Mesendoderm (in vitro differentiated cells): ENCODE data around the gene CLIP1.

Experiments
- DNase-seq: peaks from one replicate; pipeline ENCODE4 v3.0.0; 2013
- H2AK5ac ChIP-seq: 2 replicates; pipeline ENCODE4 v1.6.1; 2013; ENCODE audit warnings: low read length, inconsistent platforms
- H2BK120ac ChIP-seq: 2 replicates; pipeline ENCODE4 v1.6.1; 2013; ENCODE audit warnings: low read depth, mild to moderate bottlenecking, low read length, moderate library complexity, mixed read lengths
- H2BK15ac ChIP-seq: replicated peaks from 2 replicates; pipeline ENCODE4 v1.6.1; 2013; ENCODE audit warnings: low read depth, mild to moderate bottlenecking, moderate library complexity
- H2BK5ac ChIP-seq: 2 replicates; pipeline ENCODE4 v1.6.1; 2013; ENCODE audit warnings: low read length, inconsistent platforms
- H3K18ac ChIP-seq: 2 replicates; pipeline ENCODE4 v1.6.1; 2013; ENCODE audit warnings: mild to moderate bottlenecking, low read length, mixed read lengths
- H3K23ac ChIP-seq: one replicate; pipeline ENCODE4 v1.6.1; 2013; ENCODE audit warnings: low read length
- H3K27ac ChIP-seq: 2 replicates; pipeline ENCODE4 v1.5.1; 2013; ENCODE audit warnings: low read depth, mild to moderate bottlenecking, inconsistent platforms, low read length, moderate library complexity
- H3K27me3 ChIP-seq: 2 replicates; pipeline ENCODE4 v1.6.1; 2013; ENCODE audit warnings: low read length, control low read depth, mild to moderate bottlenecking, inconsistent platforms; ENCODE audit not compliant: insufficient read depth, poor library complexity
- H3K36me3 ChIP-seq: 2 replicates; pipeline ENCODE4 v1.6.1; 2013; ENCODE audit warnings: low read length, inconsistent platforms; ENCODE audit not compliant: control insufficient read depth, insufficient read depth
- H3K4ac ChIP-seq: one replicate; pipeline ENCODE4 v1.6.1; 2013; ENCODE audit warnings: low read depth, mild to moderate bottlenecking, low read length, moderate library complexity
- H3K4me1 ChIP-seq: 2 replicates; pipeline ENCODE4 v1.6.1; 2013; ENCODE audit warnings: low read depth, low read length, inconsistent platforms; ENCODE audit not compliant: control insufficient read depth
- H3K4me2 ChIP-seq: 2 replicates; pipeline ENCODE4 v1.6.1; 2013; ENCODE audit warnings: low read length
- H3K4me3 ChIP-seq: 2 replicates; pipeline ENCODE4 v1.5.1; 2013; ENCODE audit warnings: mild to moderate bottlenecking, low read length
- H3K56ac ChIP-seq: one replicate; pipeline ENCODE4 v1.6.1; 2013; ENCODE audit warnings: low read length
- H3K79me1 ChIP-seq: 2 replicates; pipeline ENCODE4 v1.6.1; 2013; ENCODE audit warnings: low read length, inconsistent platforms
- H3K79me2 ChIP-seq: 2 replicates; pipeline ENCODE4 v1.6.1; 2013; ENCODE audit warnings: mild to moderate bottlenecking, low read length; ENCODE audit not compliant: control insufficient read depth, insufficient read depth
- H3K9ac ChIP-seq: 2 replicates; pipeline ENCODE4 v1.6.1; 2013; ENCODE audit warnings: low read length, inconsistent platforms
- H4K5ac ChIP-seq: one replicate; pipeline ENCODE4 v1.6.1; 2013; ENCODE audit warnings: low read length
- H4K8ac ChIP-seq: one replicate; pipeline ENCODE4 v1.6.1; 2013; ENCODE audit warnings: low read depth, mild to moderate bottlenecking, control low read depth, low read length, moderate library complexity
- WGBS: extraction: QIAGEN DNeasy Blood & Tissue Kit; methylation state at CpG from one replicate; pipeline ENCODE4 v1.1.7; 2013; ENCODE audit warnings: low lambda C conversion rate, missing lambda C conversion rate; ENCODE audit not compliant: insufficient coverage; ENCODE audit errors: extremely low coverage; 5-methylcytosine and 5-hydroxymethylcytosine counted together

CLIP1 gene

GRCh38 chr12:122427403-122427802 lies 4.9 kb upstream of the CLIP1 start:
- no peak overlapping the region for H2AK5ac ChIP-seq
- H3K79me2 ChIP-seq: no peaks in the 10 kb centered on the region
- no peak overlapping the region for H3K4me2 ChIP-seq
- H2BK120ac ChIP-seq: no peak overlapping the region
- H3K27ac ChIP-seq: no peak overlapping the region
- no peak overlapping the region for H3K56ac ChIP-seq
- no peak overlapping the region for H3K4me3 ChIP-seq
- WGBS: no CpG with 5 or more reads among the region's 9 CpGs
- H3K36me3 ChIP-seq: no peaks in the 10 kb centered on the region
- no peak overlapping the region for H2BK15ac ChIP-seq
- H3K9ac ChIP-seq: no peak overlapping the region
- no peak overlapping the region for H3K18ac ChIP-seq
- no peaks in the 10 kb centered on the region for H3K27me3 ChIP-seq
- H2BK5ac ChIP-seq: no peak overlapping the region
- H3K4ac ChIP-seq: no peak overlapping the region
- no peak overlapping the region for H4K8ac ChIP-seq
- H3K4me1 ChIP-seq: no peaks in the 10 kb centered on the region
- no peak for DNase-seq
- no peaks in the 10 kb centered on the region for H3K79me1 ChIP-seq
- H3K23ac ChIP-seq: no peak overlapping the region
- no peak overlapping the region for H4K5ac ChIP-seq

GRCh38 chr12:122423258-122424165 lies 1.0 kb upstream of the CLIP1 start:
- Histone ChIP-seq H3K79me2 (peaks cover 18% of the 10 kb centered on the region), H4K5ac (no peak overlapping the region), H3K4me3 (peak overlapping the region; percentile 57), H3K79me1 (peaks cover 7% of the 10 kb centered on the region), H3K23ac (no peak overlapping the region), H3K18ac (peak overlapping the region; percentile 100), H2BK5ac (peak overlapping the region; percentile 87), H3K27me3 (no peaks in the 10 kb centered on the region), H3K4ac (peak overlapping the region; percentile 100), H3K56ac (peak overlapping the region; percentile 94), H3K27ac (peak overlapping the region; percentile 96), H3K36me3 (no peaks in the 10 kb centered on the region), H3K4me2 (peak overlapping the region; percentile 99), H3K9ac (peak overlapping the region; percentile 91), H3K4me1 (no peaks in the 10 kb centered on the region), H2BK15ac (no peak overlapping the region), H2BK120ac (no peak overlapping the region), H4K8ac (no peak overlapping the region), H2AK5ac (no peak overlapping the region)
- WGBS: no CpG with 5 or more reads among the region's 21 CpGs
- DNase-seq: peak; percentile 78

- H3K4me3 ChIP-seq: peak overlapping the region; percentile 57
- H3K9ac ChIP-seq: peak overlapping the region; percentile 91
- peak overlapping the region; percentile 96 for H3K27ac ChIP-seq
- no peak overlapping the region for H2AK5ac ChIP-seq
- peaks cover 7% of the 10 kb centered on the region for H3K79me1 ChIP-seq
- peak overlapping the region; percentile 100 for H3K18ac ChIP-seq
- H2BK15ac ChIP-seq: no peak overlapping the region
- peak overlapping the region; percentile 87 for H2BK5ac ChIP-seq
- H3K27me3 ChIP-seq: no peaks in the 10 kb centered on the region
- no peaks in the 10 kb centered on the region for H3K4me1 ChIP-seq
- H3K23ac ChIP-seq: no peak overlapping the region
- peak overlapping the region; percentile 99 for H3K4me2 ChIP-seq
- H4K8ac ChIP-seq: peak overlapping the region; percentile 78
- DNase-seq: peak; percentile 87
- no peaks in the 10 kb centered on the region for H3K36me3 ChIP-seq
- peak overlapping the region; percentile 94 for H3K56ac ChIP-seq
- H3K79me2 ChIP-seq: peaks cover 21% of the 10 kb centered on the region
- no peak overlapping the region for H2BK120ac ChIP-seq
- H3K4ac ChIP-seq: peak overlapping the region; percentile 100
- no CpG with 5 or more reads among the region's 39 CpGs for WGBS
- H4K5ac ChIP-seq: no peak overlapping the region
Measured at GRCh38 chr12:122422730-122423257, 325 bp upstream of the CLIP1 start.

GRCh38 chr12:122421187-122421820 lies 1.2 kb downstream of the CLIP1 start:
- H3K18ac ChIP-seq: peak overlapping the region; percentile 100
- H3K4me3 ChIP-seq: peak overlapping the region; percentile 81
- no CpG with 5 or more reads among the region's 14 CpGs for WGBS
- no peaks in the 10 kb centered on the region for H3K4me1 ChIP-seq
- H3K27me3 ChIP-seq: no peaks in the 10 kb centered on the region
- H2AK5ac ChIP-seq: no peak overlapping the region
- no peaks in the 10 kb centered on the region for H3K36me3 ChIP-seq
- peaks cover 7% of the 10 kb centered on the region for H3K79me1 ChIP-seq
- H3K9ac ChIP-seq: peak overlapping the region; percentile 83
- H2BK120ac ChIP-seq: no peak overlapping the region
- H3K4ac ChIP-seq: peak overlapping the region; percentile 96
- peak overlapping the region; percentile 96 for H3K27ac ChIP-seq
- H4K5ac ChIP-seq: no peak overlapping the region
- no peak overlapping the region for H2BK15ac ChIP-seq
- H3K79me2 ChIP-seq: peaks cover 21% of the 10 kb centered on the region
- no peak overlapping the region for H2BK5ac ChIP-seq
- peak overlapping the region; percentile 76 for H3K4me2 ChIP-seq
- DNase-seq: peak; percentile 23
- peak overlapping the region; percentile 94 for H3K23ac ChIP-seq
- peak overlapping the region; percentile 88 for H3K56ac ChIP-seq
- H4K8ac ChIP-seq: peak overlapping the region; percentile 41

- H3K4me3 ChIP-seq: no peak overlapping the region
- no peak overlapping the region for H3K18ac ChIP-seq
- no peak overlapping the region for H2BK5ac ChIP-seq
- H3K36me3 ChIP-seq: no peaks in the 10 kb centered on the region
- H3K4me2 ChIP-seq: no peak overlapping the region
- H4K5ac ChIP-seq: no peak overlapping the region
- WGBS: no CpG with 5 or more reads among the region's 17 CpGs
- H3K56ac ChIP-seq: no peak overlapping the region
- H4K8ac ChIP-seq: no peak overlapping the region
- no peak overlapping the region for H3K23ac ChIP-seq
- H3K4me1 ChIP-seq: no peaks in the 10 kb centered on the region
- peaks cover 21% of the 10 kb centered on the region for H3K79me2 ChIP-seq
- H2BK120ac ChIP-seq: no peak overlapping the region
- H3K9ac ChIP-seq: peak overlapping the region; percentile 83
- peak; percentile 16 for DNase-seq
- H3K79me1 ChIP-seq: peaks cover 7% of the 10 kb centered on the region
- H3K27me3 ChIP-seq: no peaks in the 10 kb centered on the region
- no peak overlapping the region for H2BK15ac ChIP-seq
- H3K4ac ChIP-seq: no peak overlapping the region
- H2AK5ac ChIP-seq: no peak overlapping the region
- no peak overlapping the region for H3K27ac ChIP-seq
Measured at GRCh38 chr12:122420471-122421162, 1.9 kb downstream of the CLIP1 start.
